GM12801 (cell line): Measurements from ENCODE around the gene SLC26A5.

Experiments used
- TF ChIP-seq, protein P1 (sequence below): IDR thresholded peaks from one replicate; pipeline ENCODE4 v1.5.1; 2011; ENCODE audit warnings: control low read depth; ENCODE audit not compliant: insufficient read length; ENCODE audit errors: extremely low read depth

The SLC26A5 gene

DNA sequence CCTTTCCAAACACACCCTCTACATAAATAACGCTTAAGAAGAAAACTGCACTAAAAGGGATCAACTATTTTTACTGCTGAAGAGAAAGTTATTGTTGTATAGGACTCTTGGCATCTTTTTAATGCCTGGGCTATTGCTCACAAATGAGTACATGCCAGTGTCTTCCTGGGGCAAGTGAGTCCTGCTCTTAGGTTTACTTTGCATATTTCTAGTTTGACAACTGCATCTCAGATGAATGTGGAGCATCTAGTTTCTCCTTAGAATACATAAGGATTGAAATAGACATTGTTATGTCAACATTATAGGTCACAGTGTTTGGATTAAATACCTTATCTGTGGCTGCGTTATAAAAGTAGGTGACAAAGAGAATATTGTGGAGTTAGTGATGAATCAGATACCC, 54.0 kb downstream of the SLC26A5 start:
- TF ChIP-seq, protein P1, sequence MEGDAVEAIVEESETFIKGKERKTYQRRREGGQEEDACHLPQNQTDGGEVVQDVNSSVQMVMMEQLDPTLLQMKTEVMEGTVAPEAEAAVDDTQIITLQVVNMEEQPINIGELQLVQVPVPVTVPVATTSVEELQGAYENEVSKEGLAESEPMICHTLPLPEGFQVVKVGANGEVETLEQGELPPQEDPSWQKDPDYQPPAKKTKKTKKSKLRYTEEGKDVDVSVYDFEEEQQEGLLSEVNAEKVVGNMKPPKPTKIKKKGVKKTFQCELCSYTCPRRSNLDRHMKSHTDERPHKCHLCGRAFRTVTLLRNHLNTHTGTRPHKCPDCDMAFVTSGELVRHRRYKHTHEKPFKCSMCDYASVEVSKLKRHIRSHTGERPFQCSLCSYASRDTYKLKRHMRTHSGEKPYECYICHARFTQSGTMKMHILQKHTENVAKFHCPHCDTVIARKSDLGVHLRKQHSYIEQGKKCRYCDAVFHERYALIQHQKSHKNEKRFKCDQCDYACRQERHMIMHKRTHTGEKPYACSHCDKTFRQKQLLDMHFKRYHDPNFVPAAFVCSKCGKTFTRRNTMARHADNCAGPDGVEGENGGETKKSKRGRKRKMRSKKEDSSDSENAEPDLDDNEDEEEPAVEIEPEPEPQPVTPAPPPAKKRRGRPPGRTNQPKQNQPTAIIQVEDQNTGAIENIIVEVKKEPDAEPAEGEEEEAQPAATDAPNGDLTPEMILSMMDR, result no peak

DNA sequence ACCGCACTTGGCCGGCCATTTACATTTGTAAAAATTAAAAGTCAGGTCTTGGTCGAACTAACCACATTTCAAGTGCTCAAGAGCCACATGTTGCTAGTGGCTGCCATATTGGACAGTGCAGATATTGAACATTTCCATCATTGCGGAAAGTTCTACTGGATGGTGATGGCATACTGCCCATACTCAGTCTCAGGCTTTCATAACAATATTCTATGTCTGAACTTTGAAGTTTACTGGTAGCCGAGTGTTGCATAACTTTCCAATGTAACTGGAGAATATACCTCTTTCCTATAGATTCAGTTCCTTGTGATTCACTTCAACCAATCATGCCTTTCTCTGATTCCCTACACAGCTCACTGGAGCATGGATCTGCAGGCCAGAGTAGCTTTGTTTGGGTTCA, 54.9 kb downstream of the SLC26A5 start:
- TF ChIP-seq, protein P1, result no peak

DNA sequence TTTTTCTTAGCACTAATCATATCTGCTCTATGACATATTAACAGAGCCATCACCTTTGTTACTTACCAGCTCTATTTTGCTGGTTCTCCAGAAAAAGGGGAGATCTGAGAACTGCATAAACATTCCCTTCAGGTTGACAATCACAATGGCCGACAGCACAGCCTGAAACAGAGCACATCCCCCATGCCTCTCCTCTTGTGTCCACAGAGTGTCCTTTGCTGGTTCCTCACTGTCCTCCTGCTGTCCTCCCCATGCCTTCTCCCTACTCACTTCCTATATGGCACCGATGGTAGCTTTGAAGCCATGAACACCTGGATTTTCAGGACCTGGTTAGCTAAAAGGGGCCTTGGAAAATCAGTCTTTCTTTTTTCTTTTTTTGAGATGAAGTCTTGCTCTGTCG, 56.7 kb downstream of the SLC26A5 start:
- TF ChIP-seq, protein P1, result no peak

DNA sequence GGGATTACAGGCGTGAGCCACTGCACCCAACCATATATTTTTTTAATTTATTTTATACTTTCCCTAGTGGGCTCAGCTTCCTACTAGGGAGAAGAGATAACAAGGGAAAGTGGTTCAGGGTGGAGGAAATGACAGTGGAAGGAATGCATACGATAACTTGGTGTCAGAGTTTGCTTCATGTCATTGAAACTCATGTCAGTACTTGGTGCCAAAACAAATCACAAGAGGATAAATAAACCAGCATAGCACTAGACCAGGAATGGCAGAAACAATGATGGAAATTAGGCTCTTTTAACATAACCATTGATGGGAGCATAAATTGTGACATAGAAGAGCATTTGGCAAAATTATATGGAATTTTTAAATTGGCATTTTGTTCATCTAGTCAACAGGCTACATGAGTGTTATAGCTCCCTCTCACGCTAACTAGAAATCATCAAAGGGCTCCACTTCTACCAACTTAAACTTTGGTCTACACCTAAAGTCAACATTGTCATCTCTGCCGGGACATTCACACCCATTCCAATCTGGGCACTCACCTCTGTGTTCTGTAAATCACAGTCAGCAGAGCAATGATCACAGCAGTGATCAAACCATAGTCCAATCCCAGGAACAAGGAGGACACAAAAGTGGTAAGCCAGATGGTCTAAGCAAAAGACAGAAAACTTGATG, 57.4 kb downstream of the SLC26A5 start:
- TF ChIP-seq, protein P1, result no peak

DNA sequence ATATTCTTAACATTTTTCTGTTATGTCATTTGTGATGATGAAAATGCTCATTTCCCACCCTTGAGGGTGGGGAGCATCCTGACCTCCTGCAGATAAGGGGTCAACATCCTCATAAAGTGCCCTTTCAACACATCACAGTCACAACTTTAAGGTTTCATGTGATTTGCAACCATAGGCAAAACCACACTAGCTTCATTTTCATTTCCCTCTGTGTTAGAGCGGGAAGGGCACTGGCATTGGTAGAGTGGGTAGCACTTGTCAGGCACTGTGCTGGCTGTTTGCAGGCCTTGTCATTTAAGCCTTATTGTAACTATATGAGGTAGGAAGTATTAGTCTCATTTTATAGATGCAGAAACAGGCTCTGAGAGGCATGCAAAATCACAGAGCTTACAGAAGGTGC, 58.8 kb downstream of the SLC26A5 start:
- TF ChIP-seq, protein P1, result no peak

DNA sequence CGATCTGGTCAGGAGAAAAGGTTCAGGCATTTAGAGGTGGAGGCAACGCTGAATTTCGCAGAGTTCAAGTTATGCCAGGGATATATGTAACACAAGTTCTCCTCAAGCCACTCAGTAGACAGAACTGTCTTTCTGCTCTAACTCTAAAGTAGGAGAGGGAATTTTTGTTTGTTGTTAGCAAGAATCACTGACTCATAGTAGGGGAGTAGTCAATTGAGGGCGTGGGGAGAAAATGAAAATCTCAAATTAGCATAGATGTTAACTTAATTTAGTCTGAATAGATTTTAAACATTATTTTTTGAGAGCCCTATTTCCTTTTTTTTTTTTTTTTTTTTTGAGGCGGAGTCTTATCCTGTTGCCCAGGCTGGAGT, 64.0 kb downstream of the SLC26A5 start:
- TF ChIP-seq, protein P1, result no peak

DNA sequence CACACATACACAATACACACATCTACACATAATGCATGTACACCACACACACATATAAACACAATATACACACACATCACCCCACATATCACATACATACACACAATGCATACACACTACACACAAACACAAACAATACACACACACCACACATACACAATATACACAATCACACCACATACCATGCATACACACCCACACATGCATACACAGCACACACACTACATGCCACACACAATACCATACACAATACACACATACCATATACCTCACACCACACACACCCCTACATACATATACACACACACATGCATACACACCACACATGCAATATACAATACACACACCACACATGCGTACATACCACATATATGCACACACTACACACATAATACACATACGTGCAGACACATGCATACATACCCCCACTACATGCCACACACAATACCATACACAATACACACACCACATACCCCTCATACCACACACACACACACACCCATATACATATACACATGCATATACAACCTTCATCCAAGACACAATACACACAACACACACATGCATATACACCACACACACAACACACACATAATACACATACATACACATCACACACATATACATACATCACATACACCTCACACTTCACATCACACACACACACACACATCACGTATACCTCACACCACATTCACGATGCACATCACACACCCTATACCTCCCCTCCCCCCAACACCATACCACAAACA, 64.6 kb downstream of the SLC26A5 start:
- TF ChIP-seq, protein P1, result no peak
